ENCODE data around the gene SLC35F3. TPM values are rescaled to one million over a fixed set of nuclear protein-coding genes. Genes with fewer than 3 reads are reported as not detected.

SLC35F3 gene
- polyA plus RNA-seq, 3 donors from 2014 or later, result not detected

DNA sequence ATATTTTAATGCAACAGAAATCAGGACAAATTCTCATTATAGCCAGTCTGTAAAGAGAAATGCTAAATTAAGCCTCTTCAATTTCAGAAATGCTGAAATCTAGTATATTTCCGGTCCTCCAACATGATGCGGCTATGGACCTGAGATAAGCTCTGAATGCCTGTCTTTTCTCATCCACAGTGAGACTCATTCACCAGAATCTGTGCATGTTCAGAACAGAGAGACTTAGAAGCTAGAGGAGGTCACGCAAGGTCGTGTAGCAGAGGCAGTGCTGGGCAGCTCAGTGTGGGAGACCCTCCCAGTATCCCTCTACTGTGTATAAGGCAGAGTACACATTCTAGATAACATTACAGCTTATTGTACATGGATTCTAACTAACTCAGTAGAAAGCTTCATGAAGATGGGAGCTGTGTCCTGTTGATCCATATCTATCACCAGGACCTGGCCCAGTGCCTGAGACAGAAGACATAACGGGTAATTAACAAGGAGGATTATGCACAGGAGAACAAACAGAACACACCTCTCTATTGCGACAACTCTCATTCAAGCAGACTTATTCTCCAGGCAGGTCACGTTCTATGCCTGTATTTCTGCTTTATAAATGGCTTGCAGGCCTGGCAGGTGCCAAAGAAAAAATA, 371.8 kb downstream of the SLC35F3 start:
- peaks cover 0 to 1% (median 0%) of the 10 kb centered on the region in 6 donors for H3K9me3 Mint-ChIP-seq
- DNase-seq, result no peak
- no peak overlapping the region for H3K27ac Mint-ChIP-seq
- no peaks in the 10 kb centered on the region for H3K36me3 Mint-ChIP-seq
- no peak overlapping the region for H3K4me3 Mint-ChIP-seq
- peaks cover 5 to 10% (median 6%) of the 10 kb centered on the region in 3 donors for H3K27me3 Mint-ChIP-seq (ENCODE audit: low read depth in 3 of 3)
- H3K4me1 Mint-ChIP-seq, result no peaks in the 10 kb centered on the region

DNA sequence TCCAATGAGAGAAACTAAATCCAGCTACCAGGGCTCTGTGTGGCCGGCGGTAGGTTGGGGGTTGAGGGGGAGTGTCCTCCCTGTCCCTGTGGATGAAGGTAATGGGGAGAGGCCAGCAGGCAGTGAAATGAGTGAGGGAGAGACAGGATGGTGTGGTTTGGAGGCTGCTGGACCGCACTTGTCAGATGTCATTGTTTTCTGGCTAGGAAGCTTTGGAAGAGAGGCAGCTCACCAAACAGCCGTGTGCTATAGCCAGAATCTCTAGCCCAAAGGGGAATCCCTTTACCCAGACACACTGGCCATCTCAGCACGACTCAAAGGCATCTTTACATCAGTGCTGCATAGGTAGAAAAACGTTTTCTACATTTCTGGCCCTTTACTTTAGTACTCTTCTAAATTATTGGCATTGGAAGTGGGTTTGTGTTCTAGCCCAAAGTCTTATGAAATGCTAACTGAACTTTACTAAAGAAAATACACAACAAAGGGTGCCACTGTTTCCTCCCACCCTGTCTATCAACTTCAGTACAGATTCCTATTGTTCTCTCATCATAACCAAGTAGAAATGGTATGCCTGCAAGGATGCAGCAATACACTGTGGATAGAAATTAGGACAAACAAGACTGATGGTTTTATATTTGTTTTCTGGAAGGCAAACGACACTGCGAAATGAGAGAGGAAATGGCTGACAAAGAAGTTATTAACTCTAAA, 372.8 kb downstream of the SLC35F3 start:
- H3K4me1 Mint-ChIP-seq, result no peaks in the 10 kb centered on the region
- H3K27me3 Mint-ChIP-seq (ENCODE audit: low read depth in 3 of 3), result peaks cover 6 to 11% (median 11%) of the 10 kb centered on the region in 3 donors
- H3K36me3 Mint-ChIP-seq, result no peaks in the 10 kb centered on the region
- no peak for DNase-seq
- no peak overlapping the region for H3K27ac Mint-ChIP-seq
- H3K9me3 Mint-ChIP-seq, result peaks cover 0 to 1% (median 0%) of the 10 kb centered on the region in 6 donors
- no peak overlapping the region for H3K4me3 Mint-ChIP-seq

GRCh38 chr1:234279021-234279420, 374.5 kb downstream of the SLC35F3 start:
- Mint-ChIP-seq H3K27ac (no peak overlapping the region), H3K27me3 (ENCODE audit: low read depth in 3 of 3) (peaks cover 3 to 11% (median 6%) of the 10 kb centered on the region in 3 donors), H3K4me3 (no peak overlapping the region)

DNA sequence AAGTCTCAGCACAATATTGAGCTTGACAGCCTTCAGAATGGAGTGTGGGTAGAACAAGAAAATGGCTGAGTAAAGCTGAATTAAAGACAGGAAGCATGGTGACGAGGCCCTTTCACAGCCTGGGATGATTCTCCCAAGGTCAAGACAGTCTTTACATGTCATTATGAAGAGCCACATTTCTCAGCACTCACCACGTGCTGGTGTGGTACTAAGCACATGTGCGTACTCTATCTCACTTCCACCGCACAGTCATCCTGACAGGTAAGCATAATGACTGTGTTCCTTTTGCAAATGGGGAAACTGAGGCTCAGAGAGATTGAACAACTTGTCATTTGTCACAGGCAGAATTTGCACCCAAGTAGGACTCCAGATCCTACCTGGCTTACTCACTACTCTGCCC, 376.0 kb downstream of the SLC35F3 start:
- Mint-ChIP-seq H3K27ac (no peak overlapping the region), H3K4me1 (no peaks in the 10 kb centered on the region), H3K9me3 (peaks cover 0 to 2% (median 0%) of the 10 kb centered on the region in 6 donors), H3K27me3 (ENCODE audit: low read depth in 3 of 3) (peaks cover 3 to 9% (median 6%) of the 10 kb centered on the region in 3 donors), H3K4me3 (no peak overlapping the region), H3K36me3 (no peaks in the 10 kb centered on the region)
- no peak for DNase-seq

More at GRCh38 chr1:234279021-234279420, 374.5 kb downstream of the SLC35F3 start:
- Mint-ChIP-seq H3K9me3 (peaks cover 0 to 1% (median 0%) of the 10 kb centered on the region in 6 donors), H3K36me3 (no peaks in the 10 kb centered on the region), H3K4me1 (no peaks in the 10 kb centered on the region)
- no peak for DNase-seq

DNA sequence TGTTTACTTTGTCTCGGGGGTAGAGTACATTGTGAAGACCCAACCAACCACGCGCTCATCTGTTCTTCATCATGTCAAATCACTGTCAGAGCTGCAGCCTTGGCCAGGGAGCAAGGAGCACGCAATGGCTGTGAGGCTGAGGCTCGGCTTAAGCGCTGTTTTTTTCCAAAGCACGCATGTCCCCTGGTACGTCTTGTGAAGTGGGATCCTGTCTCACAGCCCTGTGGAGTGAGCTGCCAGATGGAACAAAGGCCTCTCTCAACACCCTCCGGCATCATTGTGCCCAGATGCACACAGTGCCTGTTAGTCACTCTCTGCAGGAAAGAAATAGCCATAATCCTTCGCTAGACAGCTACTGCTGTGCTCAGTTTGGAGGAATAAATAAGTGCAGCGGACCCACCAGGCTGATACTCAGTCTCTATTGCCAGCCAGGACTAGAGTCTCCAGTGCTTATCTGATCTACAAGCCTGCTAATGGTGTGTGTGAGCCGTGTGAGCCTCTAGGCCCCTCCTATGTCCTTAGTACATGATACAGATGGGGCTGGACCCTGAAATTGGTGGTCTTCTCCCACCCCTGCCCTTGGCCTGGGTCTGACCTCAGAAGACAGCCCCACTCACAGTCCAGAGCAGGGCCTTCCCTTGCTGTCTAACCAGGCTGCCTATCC, 377.5 kb downstream of the SLC35F3 start:
- H3K9me3 Mint-ChIP-seq, result peaks cover 0 to 2% (median 0%) of the 10 kb centered on the region in 6 donors
- peaks cover 3 to 9% (median 6%) of the 10 kb centered on the region in 3 donors for H3K27me3 Mint-ChIP-seq (ENCODE audit: low read depth in 3 of 3)
- no peak overlapping the region for H3K27ac Mint-ChIP-seq
- no peak for DNase-seq
- H3K4me3 Mint-ChIP-seq, result no peak overlapping the region
- no peaks in the 10 kb centered on the region for H3K4me1 Mint-ChIP-seq
- H3K36me3 Mint-ChIP-seq, result no peaks in the 10 kb centered on the region

DNA sequence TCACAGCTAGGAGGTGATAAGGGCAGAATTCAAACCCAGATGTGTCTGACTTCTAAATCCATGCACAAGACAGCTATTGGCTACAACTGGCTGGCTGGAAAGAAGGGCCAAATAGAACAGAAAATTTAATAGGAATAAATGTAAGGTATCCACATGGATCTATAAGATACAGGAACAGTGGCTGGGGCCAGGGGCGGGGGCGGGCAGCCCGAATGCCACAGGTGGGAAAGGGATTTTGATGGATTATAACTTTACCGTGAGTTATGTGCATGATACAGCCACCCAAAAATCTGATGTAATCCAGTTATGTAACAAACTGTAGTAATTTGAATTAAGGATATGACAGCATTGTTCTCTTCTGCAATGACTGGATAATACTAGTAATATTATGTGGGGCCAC, 381.7 kb downstream of the SLC35F3 start:
- no peaks in the 10 kb centered on the region for H3K4me1 Mint-ChIP-seq
- H3K27me3 Mint-ChIP-seq (ENCODE audit: low read depth in 3 of 3), result peaks cover 2 to 8% (median 5%) of the 10 kb centered on the region in 3 donors
- no peak overlapping the region for H3K4me3 Mint-ChIP-seq
- no peak for DNase-seq
- no peak overlapping the region for H3K27ac Mint-ChIP-seq
- peaks cover 0 to 9% (median 0%) of the 10 kb centered on the region in 3 donors for H3K36me3 Mint-ChIP-seq
- H3K9me3 Mint-ChIP-seq, result peaks cover 2 to 14% (median 7%) of the 10 kb centered on the region in 6 donors

GRCh38 chr1:234288946-234289345, 384.5 kb downstream of the SLC35F3 start:
- no peaks in the 10 kb centered on the region for H3K4me1 Mint-ChIP-seq
- H3K4me3 Mint-ChIP-seq, result no peak overlapping the region
- peaks cover 2 to 14% (median 9%) of the 10 kb centered on the region in 6 donors for H3K9me3 Mint-ChIP-seq
- no peak for DNase-seq
- peaks cover 0 to 3% (median 2%) of the 10 kb centered on the region in 3 donors for H3K27me3 Mint-ChIP-seq (ENCODE audit: low read depth in 3 of 3)
- peaks cover 0 to 9% (median 0%) of the 10 kb centered on the region in 3 donors for H3K36me3 Mint-ChIP-seq
- H3K27ac Mint-ChIP-seq, result no peak overlapping the region

DNA sequence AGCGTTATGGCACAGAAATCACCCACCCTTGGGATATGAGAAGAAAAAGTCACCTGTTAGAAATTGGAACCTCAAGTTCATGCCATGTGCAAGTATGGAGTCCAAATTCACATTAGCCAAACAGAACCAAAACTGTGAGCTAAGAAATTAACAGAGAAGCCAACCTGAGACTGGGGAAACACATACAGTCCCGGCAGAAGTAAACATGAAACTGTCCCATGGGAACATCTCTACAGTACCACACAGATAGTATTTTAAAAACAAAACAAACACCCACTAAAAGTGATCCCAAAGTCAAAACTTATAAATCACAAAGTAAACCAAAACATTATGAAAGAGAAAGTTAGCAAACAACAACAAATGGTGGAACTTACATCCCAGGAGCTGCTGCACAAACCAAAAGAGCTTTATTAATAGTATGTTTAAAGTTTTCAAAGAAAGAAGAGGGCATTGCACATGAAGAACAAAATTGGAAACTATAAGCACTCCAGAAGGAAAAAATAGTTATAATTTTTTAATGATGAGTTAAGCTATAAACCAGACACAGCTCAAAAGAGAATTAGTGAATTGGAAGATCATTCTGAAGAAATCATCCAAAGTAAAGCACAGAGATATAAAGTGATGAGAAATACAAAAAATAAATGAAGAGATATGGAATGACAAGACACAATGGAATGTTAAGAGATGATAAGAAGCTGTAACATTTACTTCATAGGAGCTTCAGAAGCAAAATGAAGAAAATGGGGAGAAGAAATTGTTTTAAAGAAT, 385.2 kb downstream of the SLC35F3 start:
- Mint-ChIP-seq H3K9me3 (peaks cover 2 to 14% (median 8%) of the 10 kb centered on the region in 6 donors), H3K4me1 (no peaks in the 10 kb centered on the region), H3K36me3 (peaks cover 0 to 9% (median 0%) of the 10 kb centered on the region in 3 donors), H3K27ac (no peak overlapping the region), H3K27me3 (ENCODE audit: low read depth in 3 of 3) (peaks cover 0 to 3% (median 2%) of the 10 kb centered on the region in 3 donors), H3K4me3 (no peak overlapping the region)
- no peak for DNase-seq

- no peaks in the 10 kb centered on the region for H3K4me1 Mint-ChIP-seq
- H3K27me3 Mint-ChIP-seq (ENCODE audit: low read depth in 3 of 3), result peaks cover 2 to 3% (median 2%) of the 10 kb centered on the region in 3 donors
- no peak overlapping the region for H3K27ac Mint-ChIP-seq
- no peak overlapping the region for H3K4me3 Mint-ChIP-seq
- DNase-seq, result no peak
- peaks cover 2 to 14% (median 8%) of the 10 kb centered on the region in 6 donors for H3K9me3 Mint-ChIP-seq
- H3K36me3 Mint-ChIP-seq, result peaks cover 0 to 9% (median 0%) of the 10 kb centered on the region in 3 donors
Observed at GRCh38 chr1:234292011-234292410, 387.5 kb downstream of the SLC35F3 start.

DNA sequence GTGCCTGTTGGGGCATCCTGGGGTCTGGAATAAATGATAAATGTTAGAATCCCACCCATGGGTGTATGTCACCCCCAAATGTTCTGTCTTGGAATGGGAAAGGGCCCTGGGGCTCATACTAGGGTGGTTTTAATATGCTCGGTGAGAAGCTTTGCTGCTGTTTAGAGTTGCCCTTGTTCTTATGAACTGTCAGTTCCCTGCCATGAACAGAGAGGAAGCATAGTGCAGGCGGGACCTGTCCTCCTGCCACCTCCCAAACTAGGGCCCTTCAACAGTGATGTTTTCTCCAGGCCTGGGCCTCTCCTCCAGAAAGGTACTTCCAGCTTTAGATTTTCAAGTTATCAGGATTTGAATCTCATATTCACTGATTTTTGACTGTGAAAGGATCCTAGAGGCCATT, 388.1 kb downstream of the SLC35F3 start:
- H3K4me3 Mint-ChIP-seq, result no peak overlapping the region
- DNase-seq, result no peak
- H3K36me3 Mint-ChIP-seq, result peaks cover 0 to 9% (median 0%) of the 10 kb centered on the region in 3 donors
- H3K9me3 Mint-ChIP-seq, result peaks cover 2 to 14% (median 8%) of the 10 kb centered on the region in 6 donors
- H3K27ac Mint-ChIP-seq, result no peak overlapping the region
- H3K27me3 Mint-ChIP-seq (ENCODE audit: low read depth in 3 of 3), result peaks cover 2 to 5% (median 4%) of the 10 kb centered on the region in 3 donors
- no peaks in the 10 kb centered on the region for H3K4me1 Mint-ChIP-seq

DNA sequence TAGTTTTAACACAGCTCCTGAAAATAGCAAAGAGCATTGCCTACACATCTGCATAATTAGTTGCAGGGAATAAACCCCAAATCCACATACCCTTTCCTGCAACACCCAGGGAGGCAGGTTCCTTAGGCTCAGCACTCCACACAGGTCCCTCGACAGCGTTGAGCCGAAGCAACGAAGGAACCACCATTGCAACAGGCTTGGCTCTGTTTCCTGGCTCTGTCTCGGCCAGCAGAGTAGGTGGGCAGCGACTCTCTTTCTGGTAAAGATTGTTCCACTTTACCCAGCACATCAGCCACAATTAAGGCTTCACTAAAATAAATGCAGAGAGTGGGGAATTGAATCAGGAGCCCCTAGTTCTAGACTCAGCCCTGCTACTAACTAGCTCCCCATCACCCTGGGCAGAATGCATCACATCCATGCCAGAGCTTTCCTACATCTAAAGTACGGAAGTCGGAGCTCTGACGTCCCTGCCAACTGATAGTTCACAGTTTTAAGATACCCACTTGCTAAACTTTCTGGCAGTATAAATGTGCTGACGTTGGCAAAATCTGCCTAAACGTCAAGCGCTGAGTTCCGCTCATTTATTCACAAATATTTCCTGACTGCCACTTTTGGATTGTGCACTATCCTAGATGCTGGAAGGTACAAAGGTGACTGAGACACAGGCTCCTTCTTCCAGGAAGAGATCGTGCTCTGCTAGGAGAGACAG, 389.8 kb downstream of the SLC35F3 start:
- H3K36me3 Mint-ChIP-seq, result peaks cover 0 to 9% (median 0%) of the 10 kb centered on the region in 3 donors
- peaks cover 2 to 11% (median 8%) of the 10 kb centered on the region in 3 donors for H3K27me3 Mint-ChIP-seq (ENCODE audit: low read depth in 3 of 3)
- no peak overlapping the region for H3K27ac Mint-ChIP-seq
- H3K4me1 Mint-ChIP-seq, result no peaks in the 10 kb centered on the region
- DNase-seq, result no peak
- peaks cover 2 to 13% (median 7%) of the 10 kb centered on the region in 6 donors for H3K9me3 Mint-ChIP-seq
- H3K4me3 Mint-ChIP-seq, result no peak overlapping the region

GRCh38 chr1:234295068-234295467, 390.6 kb downstream of the SLC35F3 start:
- H3K9me3 Mint-ChIP-seq, result peaks cover 0 to 5% (median 3%) of the 10 kb centered on the region in 6 donors
- no peak overlapping the region for H3K27ac Mint-ChIP-seq
- peaks cover 3 to 10% (median 9%) of the 10 kb centered on the region in 3 donors for H3K27me3 Mint-ChIP-seq (ENCODE audit: low read depth in 3 of 3)
- H3K4me3 Mint-ChIP-seq, result no peak overlapping the region
- H3K4me1 Mint-ChIP-seq, result no peaks in the 10 kb centered on the region
- H3K36me3 Mint-ChIP-seq, result peaks cover 0 to under 1% (median 0%) of the 10 kb centered on the region in 3 donors
- no peak for DNase-seq

DNA sequence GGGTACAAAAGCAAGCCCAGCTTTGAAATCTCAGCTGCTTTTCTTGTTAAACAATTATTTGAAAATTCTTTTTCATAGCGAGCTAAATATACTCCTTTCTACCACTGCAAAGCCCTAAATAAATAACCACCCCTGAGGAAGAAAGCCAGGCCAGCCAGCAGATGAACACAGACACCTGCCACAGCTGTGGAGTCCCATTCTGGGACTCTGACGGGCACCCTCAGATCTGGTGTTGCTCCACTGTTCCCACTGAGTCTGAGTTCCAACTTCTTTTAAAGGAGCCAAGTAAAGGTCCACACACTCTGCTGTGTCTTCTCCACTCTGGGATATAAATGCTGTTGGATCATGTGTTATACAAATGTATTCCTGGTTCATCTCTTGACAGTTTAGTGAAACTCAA, 391.1 kb downstream of the SLC35F3 start:
- no peak for DNase-seq
- Mint-ChIP-seq H3K36me3 (no peaks in the 10 kb centered on the region), H3K9me3 (peaks cover 0 to 3% (median 0%) of the 10 kb centered on the region in 6 donors), H3K27ac (no peak overlapping the region), H3K27me3 (ENCODE audit: low read depth in 3 of 3) (peaks cover 3 to 10% (median 8%) of the 10 kb centered on the region in 3 donors), H3K4me1 (no peaks in the 10 kb centered on the region), H3K4me3 (no peak overlapping the region)

All from immature natural killer cell (primary cell).